Measurements from ENCODE around the gene WDR86. TPM values are rescaled to one million over a fixed set of nuclear protein-coding genes. Genes with fewer than 3 reads are reported as not detected.

The WDR86 gene
- total RNA-seq, 1 experiment from 2014 or later = 8.1 TPM

DNA sequence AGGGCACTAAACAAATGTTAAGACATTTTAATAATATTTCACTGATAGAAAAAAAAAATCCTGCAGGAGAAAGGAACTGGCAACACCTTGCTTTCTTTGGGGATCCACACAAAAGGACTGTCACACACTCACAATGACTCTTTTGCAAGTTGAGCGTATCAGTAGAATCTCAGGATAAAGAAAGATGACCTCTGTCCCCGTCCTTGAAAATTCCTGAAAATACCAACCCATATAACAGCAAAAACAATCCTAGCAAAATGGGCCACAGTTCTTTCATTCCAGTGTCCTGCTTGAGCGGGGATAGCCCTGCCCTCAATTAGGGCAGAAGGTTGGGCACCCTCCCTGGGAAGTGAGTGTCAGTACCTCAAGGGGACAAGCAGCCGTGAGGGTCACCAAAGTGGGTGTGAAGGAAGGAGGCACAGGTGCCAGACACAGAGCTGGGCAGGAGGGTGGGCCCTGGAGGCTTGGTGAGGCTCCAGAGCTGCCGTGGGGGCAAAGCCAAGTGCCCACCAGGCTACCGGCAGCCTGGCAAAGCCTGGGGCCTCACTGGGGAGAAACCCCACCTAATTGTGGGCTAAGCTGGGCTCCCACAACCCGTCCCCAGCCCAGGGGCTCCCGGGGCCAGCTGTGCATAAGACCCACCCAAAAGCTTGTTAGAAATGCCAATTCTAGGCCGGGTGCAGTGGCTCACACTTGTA is 2.8 kb downstream of the WDR86 start:
- peak overlapping the region in 1 of 3 experiments; percentile 85; a peak in 1 of 7 replicates for H3K27ac Mint-ChIP-seq
- no peak overlapping the region for H3K14ac ChIP-seq (ENCODE audit: insufficient read depth, low read length)

More for the DNA sequence above, 2.8 kb downstream of the WDR86 start:
- TF ChIP-seq, protein P1, sequence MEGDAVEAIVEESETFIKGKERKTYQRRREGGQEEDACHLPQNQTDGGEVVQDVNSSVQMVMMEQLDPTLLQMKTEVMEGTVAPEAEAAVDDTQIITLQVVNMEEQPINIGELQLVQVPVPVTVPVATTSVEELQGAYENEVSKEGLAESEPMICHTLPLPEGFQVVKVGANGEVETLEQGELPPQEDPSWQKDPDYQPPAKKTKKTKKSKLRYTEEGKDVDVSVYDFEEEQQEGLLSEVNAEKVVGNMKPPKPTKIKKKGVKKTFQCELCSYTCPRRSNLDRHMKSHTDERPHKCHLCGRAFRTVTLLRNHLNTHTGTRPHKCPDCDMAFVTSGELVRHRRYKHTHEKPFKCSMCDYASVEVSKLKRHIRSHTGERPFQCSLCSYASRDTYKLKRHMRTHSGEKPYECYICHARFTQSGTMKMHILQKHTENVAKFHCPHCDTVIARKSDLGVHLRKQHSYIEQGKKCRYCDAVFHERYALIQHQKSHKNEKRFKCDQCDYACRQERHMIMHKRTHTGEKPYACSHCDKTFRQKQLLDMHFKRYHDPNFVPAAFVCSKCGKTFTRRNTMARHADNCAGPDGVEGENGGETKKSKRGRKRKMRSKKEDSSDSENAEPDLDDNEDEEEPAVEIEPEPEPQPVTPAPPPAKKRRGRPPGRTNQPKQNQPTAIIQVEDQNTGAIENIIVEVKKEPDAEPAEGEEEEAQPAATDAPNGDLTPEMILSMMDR (conservative IDR thresholded peaks at IDR 0.05) = no peak
- Histone ChIP-seq H3T11ph (ENCODE audit: low read length) (no peak overlapping the region), H3K27ac (ENCODE audit: insufficient read length, low read depth, low read length) (no peak overlapping the region), H3K23ac (ENCODE audit: insufficient read length, low read depth, low read length) (no peak overlapping the region), H3K18ac (ENCODE audit: insufficient read length, low read depth, low read length) (no peak overlapping the region), H2AK5ac (ENCODE audit: insufficient read length, low read length) (no peak overlapping the region), H3K56ac (ENCODE audit: insufficient read length, low read depth, low read length) (no peak overlapping the region), H2BK120ac (ENCODE audit: low read depth, low read length, poor library complexity, severe bottlenecking) (no peak overlapping the region), H4K20me1 (ENCODE audit: control insufficient read depth, insufficient read depth, insufficient read length) (no peaks in the 10 kb centered on the region), H2BK15ac (ENCODE audit: low read depth, low read length) (no peak overlapping the region), H2AFZ (ENCODE audit: low read length) (no peak overlapping the region), H3K9me3 (ENCODE audit: control insufficient read depth, low read depth, low read length) (no peaks in the 10 kb centered on the region), H3K4me2 (ENCODE audit: insufficient read depth, insufficient read length, low read length) (no peak overlapping the region), H3K9ac (ENCODE audit: extremely low read depth, insufficient read length, low read length) (no peak overlapping the region), H3K4ac (ENCODE audit: low read depth, low read length) (no peak overlapping the region), H4K8ac (replicated peaks; ENCODE audit: insufficient read length, low read depth, low read length) (no peak overlapping the region), H4K5ac (ENCODE audit: insufficient read length, low read depth, low read length) (no peak overlapping the region), H3K23me2 (ENCODE audit: insufficient read length, low read depth, low read length, poor library complexity, severe bottlenecking) (peaks cover 25% of the 10 kb centered on the region), H2BK20ac (ENCODE audit: low read depth, low read length, poor library complexity, severe bottlenecking) (no peak overlapping the region), H4K91ac (ENCODE audit: insufficient read length, low read depth, low read length) (no peak overlapping the region), H3K79me1 (ENCODE audit: insufficient read depth, low read depth, low read length, poor library complexity, severe bottlenecking) (no peaks in the 10 kb centered on the region), H2BK5ac (ENCODE audit: insufficient read length, low read length) (no peak overlapping the region), H3K4me1 (ENCODE audit: insufficient read depth, low read length) (peaks cover 5% of the 10 kb centered on the region; the same call in 1 of the 2 replicates), H3K79me2 (ENCODE audit: insufficient read depth, low read length) (no peaks in the 10 kb centered on the region), H2BK12ac (ENCODE audit: insufficient read length, low read depth, low read length) (no peak overlapping the region), H3K27me3 (ENCODE audit: insufficient read depth, low read length) (no peaks in the 10 kb centered on the region; the same call in 1 of the 2 replicates)
- Mint-ChIP-seq H3K27me3 (ENCODE audit: low read depth) (peaks cover 29% of the 10 kb centered on the region), H3K9me3 (peaks cover 0 to 3% of the 10 kb centered on the region in 2 experiments; a peak in 1 of 5 replicates), H3K4me1 (peaks cover 27 to 33% of the 10 kb centered on the region in 2 experiments), H3K36me3 (ENCODE audit: insufficient read depth in 1 of 3, low read depth in 3 of 3) (peaks cover 0 to 8% (median 2%) of the 10 kb centered on the region in 3 experiments; a peak in 5 of 7 replicates), H3K4me3 (no peak overlapping the region)
- no peak for DNase-seq
- WGBS (ENCODE audit: extremely low coverage, insufficient read length, low lambda C conversion rate) = no CpG with 5 or more reads among the region's 9 CpGs
